A549 (cell line): ENCODE results near the gene MYH15. TPM values are rescaled to one million over a fixed set of nuclear protein-coding genes. Genes with fewer than 3 reads are reported as not detected.
A peak's percentile ranks its signal among the peaks of the same experiment; 100 is the strongest.

ENCODE experiments used
- ATAC-seq, 2 experiments: fragments of 200-7000 bp in 1 of 2; fragments of >200 bp in 1 of 2; cut with Nextera tagmentation in 1 of 2; cut with Tn5 transposase in 1 of 2; 3 replicates each; pipeline versions ENCODE4 v1.8.0 to v1.9.1; 2018 to 2020; ENCODE audit warnings: mild to moderate bottlenecking in 1 of 2, moderate library complexity in 1 of 2
- CTCF ChIA-PET: fragments of 300-600 bp; sonication (Branson Sonifier 250); formaldehyde crosslinking; extraction: SDS; loops from one replicate; lab custom pipeline; 2021; ENCODE audit warnings: antibody characterized with exemption, inconsistent platforms; lab: Yijun Ruan, JAX
- POLR2A ChIA-PET: fragments of 350-600 bp; formaldehyde crosslinking; extraction: SDS; loops from one replicate; lab custom pipeline; 2021; ENCODE audit warnings: antibody characterized with exemption, inconsistent platforms; lab: Yijun Ruan, JAX
- DNase-seq, 2 experiments: peaks; one replicate each; pipeline versions ENCODE4 v3.0.0 to v3.0.0-alpha.2; 2011 to 2016; ENCODE audit warnings: low read depth in 1 of 2, low spot score in 1 of 2
- FAIRE-seq: peaks from 2 replicates; lab custom pipeline; 2011; peaks lifted over from hg19 to GRCh38; lab: Jason Lieb, UNC
- H3K27ac ChIP-seq, 2 experiments: fragments of >200 bp; sonication (Bioruptor Twin); formaldehyde crosslinking; 3 replicates each; pipeline ENCODE4 v1.5.1; 2016 to 2017
- H3K4me1 ChIP-seq: fragments of >200 bp; sonication (Bioruptor Twin); formaldehyde crosslinking; 3 replicates; pipeline ENCODE4 v1.6.1; 2016
- H3K4me2 ChIP-seq: fragments of >200 bp; sonication (Bioruptor Twin); formaldehyde crosslinking; 3 replicates; pipeline ENCODE4 v1.6.1; 2016
- H3K4me3 ChIP-seq: fragments of >200 bp; sonication (Bioruptor Twin); formaldehyde crosslinking; 3 replicates; pipeline ENCODE4 v1.5.1; 2016
- H3K9me3 ChIP-seq: fragments of >200 bp; sonication (Bioruptor Twin); formaldehyde crosslinking; 3 replicates; pipeline ENCODE4 v1.6.1; 2016
- BCL3 ChIP-seq: fragments of >200 bp; sonication (Bioruptor Twin); formaldehyde crosslinking; IDR thresholded peaks from 3 replicates; pipeline ENCODE4 v1.6.1; 2016
- CBX2 ChIP-seq: fragments of 200-600 bp; sonication (generic); IDR thresholded peaks from 2 replicates; pipeline ENCODE4 v1.6.1; 2016; ENCODE audit warnings: low read depth, mild to moderate bottlenecking, borderline replicate concordance
- CEBPB ChIP-seq, 2 experiments: fragments of >200 bp in 1 of 2; sonication (Bioruptor Twin) in 1 of 2; formaldehyde crosslinking in 1 of 2; IDR thresholded peaks; 2 replicates each; pipeline ENCODE4 v1.6.1; 2012 to 2016
- EHF ChIP-seq: fragments of 250-450 bp; sonication (Bioruptor Pico); IDR thresholded peaks from 2 replicates; pipeline ENCODE4 v1.5.0; 2020; ENCODE audit warnings: mild to moderate bottlenecking
- EHMT2 ChIP-seq: fragments of 200-600 bp; sonication (generic); IDR thresholded peaks from 2 replicates; pipeline ENCODE4 v1.6.1; 2016; ENCODE audit warnings: antibody characterized with exemption, low read depth, mild to moderate bottlenecking, moderate library complexity
- EP300 ChIP-seq, 2 experiments: fragments of >200 bp; sonication (Bioruptor Twin); formaldehyde crosslinking; IDR thresholded peaks; 2 replicates in 1 of 2; 3 replicates in 1 of 2; pipeline ENCODE4 v1.6.1; 2016 to 2017
- ESRRA ChIP-seq: fragments of 150-350 bp; IDR thresholded peaks from 2 replicates; pipeline ENCODE4 v1.6.1; 2014; ENCODE audit warnings: mild to moderate bottlenecking, low read length, borderline replicate concordance
- FOSL2 ChIP-seq, 2 experiments: fragments of 450-650 bp in 1 of 2; fragments of >200 bp in 1 of 2; sonication (Bioruptor Twin) in 1 of 2; formaldehyde crosslinking; IDR thresholded peaks; 2 replicates each; pipeline versions ENCODE4 v1.5.0 to v1.6.1; 2016 to 2020; ENCODE audit warnings: mild to moderate bottlenecking in 1 of 2, moderate library complexity in 1 of 2
- FOXS1 ChIP-seq: fragments of 250-450 bp; sonication (Bioruptor Pico); IDR thresholded peaks from 2 replicates; pipeline ENCODE4 v1.5.0; 2020; ENCODE audit warnings: mild to moderate bottlenecking, moderate library complexity
- GATA3 ChIP-seq: IDR thresholded peaks from 2 replicates; pipeline ENCODE4 v1.6.1; 2012; ENCODE audit warnings: borderline replicate concordance
- HDAC2 ChIP-seq: fragments of 200-600 bp; sonication (generic); IDR thresholded peaks from 2 replicates; pipeline ENCODE4 v1.6.1; 2016
- HOXB5 ChIP-seq: fragments of 250-450 bp; sonication (Bioruptor Pico); IDR thresholded peaks from 2 replicates; pipeline ENCODE4 v1.5.0; 2020; ENCODE audit warnings: mild to moderate bottlenecking, moderate library complexity
- JUN ChIP-seq, 2 experiments: fragments of >200 bp; sonication (Bioruptor Twin); formaldehyde crosslinking; IDR thresholded peaks; 2 replicates in 1 of 2; 3 replicates in 1 of 2; pipeline ENCODE4 v1.6.1; 2016 to 2017
- JUNB ChIP-seq: fragments of >200 bp; sonication (Bioruptor Twin); formaldehyde crosslinking; IDR thresholded peaks from 2 replicates; pipeline ENCODE4 v1.6.1; 2016
- KDM1A ChIP-seq: fragments of 200-600 bp; sonication (generic); IDR thresholded peaks from 2 replicates; pipeline ENCODE4 v1.6.1; 2016; ENCODE audit warnings: low read depth, mild to moderate bottlenecking
- KDM5A ChIP-seq: fragments of 200-600 bp; sonication (generic); IDR thresholded peaks from 2 replicates; pipeline ENCODE4 v1.6.1; 2016; ENCODE audit warnings: antibody characterized with exemption, mild to moderate bottlenecking
- MAX ChIP-seq: IDR thresholded peaks from 2 replicates; pipeline ENCODE4 v1.6.1; 2012
- NPAS2 ChIP-seq: fragments of 250-450 bp; sonication (Bioruptor Pico); IDR thresholded peaks from 2 replicates; pipeline ENCODE4 v1.8.0; 2022; ENCODE audit warnings: mild to moderate bottlenecking, moderate library complexity, borderline replicate concordance
- NR3C1 ChIP-seq: fragments of >200 bp; sonication (Bioruptor Twin); formaldehyde crosslinking; IDR thresholded peaks from 3 replicates; pipeline ENCODE4 v1.6.1; 2017
- USF2 ChIP-seq: fragments of 450-650 bp; IDR thresholded peaks from 2 replicates; pipeline ENCODE4 v1.6.1; 2014; ENCODE audit warnings: antibody characterized with exemption
- ZC3H11A ChIP-seq: fragments of 450-650 bp; IDR thresholded peaks from 2 replicates; pipeline ENCODE4 v1.6.1; 2014; ENCODE audit warnings: antibody characterized with exemption, mild to moderate bottlenecking
- ZFP36 ChIP-seq: fragments of 450-650 bp; IDR thresholded peaks from 2 replicates; pipeline ENCODE4 v1.6.1; 2014; ENCODE audit warnings: borderline replicate concordance; ENCODE audit not compliant: partially characterized antibody
- ZSCAN20 ChIP-seq: fragments of 250-450 bp; sonication (Bioruptor Pico); IDR thresholded peaks from 2 replicates; pipeline ENCODE4 v1.8.0; 2022; ENCODE audit warnings: mild to moderate bottlenecking, moderate library complexity
- WGBS: methylation state at CpG from one replicate; pipeline ENCODE4 v1.1.6; 2017; ENCODE audit errors: missing lambda C conversion rate; 5-methylcytosine and 5-hydroxymethylcytosine counted together
- polyA plus RNA-seq, 4 experiments: library from polyadenylated mRNA; depleted of rRNA in 3 of 4; stranded (reverse); fragments of >200 nt; fragmentation: RNase III in 1 of 4; extraction: RNeasy Plus Mini Kit Qiagen cat#74134 plus additional on column Dnase treatment in 1 of 4; gene quantifications; 2 replicates in 3 of 4; 3 replicates in 1 of 4; pipeline ENCODE4 v1.2.3, GENCODE V29; 2011 to 2017

MYH15 gene
- polyA plus RNA-seq, 2 of the 4 experiments (the other 2 are of a cell fraction): 0.39 to 1.7 TPM

- H3K9me3 ChIP-seq: no peaks in the 10 kb centered on the region
- peak overlapping the region; percentile 67 to 81 for H3K27ac ChIP-seq
- FAIRE-seq: no peak
- DNase-seq: peak; percentile 53 to 73
- CTCF ChIA-PET: interaction anchor here (0.8 kb wide), 1 partner anchor 22 kb away, joined by 3 read pairs; no protein-coding TSS in a partner anchor
- 3% methylated on average over 5 of the region's 5 CpGs for WGBS
- POLR2A ChIA-PET: no interaction called here
- ATAC-seq: peak; percentile 94
- peak overlapping the region; percentile 75 for H3K4me2 ChIP-seq
- H3K4me1 ChIP-seq: peaks cover 34% of the 10 kb centered on the region
- TF ChIP-seq GATA3 (peak; percentile 40; the same call in 1 of the 2 replicates), BCL3 (no peak), JUNB (peak; percentile 80), KDM1A (no peak), CEBPB (IDR thresholded peaks at IDR 0.05) (peak in 1 of 2 experiments; percentile 24; a peak in 1 of 4 replicates), JUN (IDR thresholded peaks at IDR 0.05) (peak; percentile 37 to 59; a peak in 2 of 5 replicates), FOSL2 (IDR thresholded peaks at IDR 0.05) (peak; percentile 45), FOSL2 (CRISPR knock-in tag; IDR thresholded peaks at IDR 0.05) (peak; percentile 86)
- TF ChIP-seq, all 56 proteins: peak for 5
- H3K4me3 ChIP-seq: peak overlapping the region; percentile 12; the same call in 1 of the 3 replicates
Observed at GRCh38 chr3:108472001-108472591, 38.3 kb downstream of the MYH15 start.

GRCh38 chr3:108471426-108471825 lies 39.0 kb downstream of the MYH15 start:
- DNase-seq (no peak), FAIRE-seq (no peak), ATAC-seq (peak; percentile 37 to 58; a peak in 4 of 6 replicates)
- POLR2A ChIA-PET: no interaction called here
- no peak for TF ChIP-seq ZC3H11A
- TF ChIP-seq EHMT2: no peak
- no peak for TF ChIP-seq MAX
- no peak for TF ChIP-seq ZFP36
- no peak for TF ChIP-seq CBX2
- no peak for TF ChIP-seq ZSCAN20 (CRISPR knock-in tag)
- TF ChIP-seq USF2: no peak
- TF ChIP-seq JUNB: no peak
- no peak for TF ChIP-seq ESRRA
- TF ChIP-seq NPAS2 (CRISPR knock-in tag): no peak
- no peak for TF ChIP-seq EP300 (IDR thresholded peaks at IDR 0.05)
- no peak for TF ChIP-seq NR3C1
- TF ChIP-seq EHF: no peak
- TF ChIP-seq KDM1A: no peak
- no peak for TF ChIP-seq HOXB5 (CRISPR knock-in tag)
- TF ChIP-seq KDM5A: no peak
- TF ChIP-seq HDAC2: no peak
- no peak for TF ChIP-seq BCL3
- TF ChIP-seq FOXS1 (CRISPR knock-in tag): no peak
- Histone ChIP-seq H3K4me2 (peak overlapping the region; percentile 75), H3K4me3 (peak overlapping the region; percentile 12; the same call in 2 of the 3 replicates), H3K9me3 (no peaks in the 10 kb centered on the region), H3K4me1 (peaks cover 34% of the 10 kb centered on the region), H3K27ac (peak overlapping the region; percentile 67 to 81)
- CTCF ChIA-PET: interaction anchor here (0.8 kb wide), 1 partner anchor 23 kb away, joined by 3 read pairs; no protein-coding TSS in a partner anchor
